H9 (cell line): ENCODE results near the gene STK32B. TPM values are rescaled to one million over a fixed set of nuclear protein-coding genes. Genes with fewer than 3 reads are reported as not detected.

Source experiments
- DNase-seq: peaks from one replicate; pipeline ENCODE4 v3.0.0-alpha.2; 2017
- H2AFZ ChIP-seq: one replicate; pipeline ENCODE4 v1.6.1; 2013; ENCODE audit warnings: mild to moderate bottlenecking, low read length, control low read depth, moderate library complexity
- H2AK5ac ChIP-seq: 2 replicates; pipeline ENCODE4 v1.6.1; 2013; ENCODE audit warnings: low read length, control low read depth, mixed read lengths; ENCODE audit not compliant: insufficient read length
- H2BK120ac ChIP-seq: one replicate; pipeline ENCODE4 v1.6.1; 2013; ENCODE audit warnings: low read depth, mild to moderate bottlenecking, low read length, control low read depth, inconsistent platforms; ENCODE audit not compliant: poor library complexity, severe bottlenecking
- H2BK12ac ChIP-seq: 2 replicates; pipeline ENCODE4 v1.6.1; 2013; ENCODE audit warnings: low read length, control low read depth, mixed read lengths, low read depth; ENCODE audit not compliant: insufficient read length
- H2BK15ac ChIP-seq: 2 replicates; pipeline ENCODE4 v1.6.1; 2013; ENCODE audit warnings: low read depth, low read length, control low read depth
- H2BK20ac ChIP-seq: one replicate; pipeline ENCODE4 v1.6.1; 2013; ENCODE audit warnings: low read depth, mild to moderate bottlenecking, low read length, control low read depth, inconsistent platforms; ENCODE audit not compliant: poor library complexity, severe bottlenecking
- H2BK5ac ChIP-seq: 2 replicates; pipeline ENCODE4 v1.6.1; 2013; ENCODE audit warnings: low read length, control low read depth, mixed read lengths; ENCODE audit not compliant: insufficient read length
- H3K14ac ChIP-seq: 2 replicates; pipeline ENCODE4 v1.6.1; 2013; ENCODE audit warnings: low read length, control low read depth; ENCODE audit not compliant: insufficient read depth
- H3K18ac ChIP-seq: 2 replicates; pipeline ENCODE4 v1.6.1; 2013; ENCODE audit warnings: low read depth, mild to moderate bottlenecking, mixed read lengths, low read length, control low read depth; ENCODE audit not compliant: insufficient read length
- H3K23ac ChIP-seq: 2 replicates; pipeline ENCODE4 v1.6.1; 2013; ENCODE audit warnings: low read length, control low read depth, mixed read lengths, low read depth; ENCODE audit not compliant: insufficient read length
- H3K23me2 ChIP-seq: 2 replicates; pipeline ENCODE4 v1.6.1; 2013; ENCODE audit warnings: low read depth, mild to moderate bottlenecking, mixed read lengths, low read length, control low read depth; ENCODE audit not compliant: insufficient read length, poor library complexity, severe bottlenecking
- H3K27ac ChIP-seq: 2 replicates; pipeline ENCODE4 v1.5.1; 2013; ENCODE audit warnings: low read length, control low read depth, mixed read lengths, low read depth; ENCODE audit not compliant: insufficient read length
- H3K27me3 ChIP-seq: 2 replicates; pipeline ENCODE4 v1.6.1; 2013; ENCODE audit warnings: low read length, control low read depth, inconsistent platforms; ENCODE audit not compliant: insufficient read depth
- H3K4ac ChIP-seq: 2 replicates; pipeline ENCODE4 v1.6.1; 2013; ENCODE audit warnings: low read depth, mild to moderate bottlenecking, control low read depth, inconsistent platforms, low read length, moderate library complexity
- H3K4me1 ChIP-seq: 2 replicates; pipeline ENCODE4 v1.6.1; 2013; ENCODE audit warnings: low read length, control low read depth, inconsistent platforms; ENCODE audit not compliant: insufficient read depth
- H3K4me2 ChIP-seq: 2 replicates; pipeline ENCODE4 v1.6.1; 2013; ENCODE audit warnings: low read length, control low read depth, mixed read lengths; ENCODE audit not compliant: insufficient read length, insufficient read depth
- H3K56ac ChIP-seq: 2 replicates; pipeline ENCODE4 v1.6.1; 2013; ENCODE audit warnings: low read depth, mild to moderate bottlenecking, mixed read lengths, low read length, control low read depth; ENCODE audit not compliant: insufficient read length
- H3K79me1 ChIP-seq: 2 replicates; pipeline ENCODE4 v1.6.1; 2013; ENCODE audit warnings: low read depth, mild to moderate bottlenecking, moderate library complexity, low read length, control low read depth, inconsistent platforms; ENCODE audit not compliant: insufficient read depth, poor library complexity, severe bottlenecking
- H3K79me2 ChIP-seq: 2 replicates; pipeline ENCODE4 v1.6.1; 2013; ENCODE audit warnings: low read length, control low read depth, inconsistent platforms; ENCODE audit not compliant: insufficient read depth
- H3K9ac ChIP-seq: 2 replicates; pipeline ENCODE4 v1.6.1; 2013; ENCODE audit warnings: low read length, control low read depth, mixed read lengths; ENCODE audit not compliant: insufficient read length; ENCODE audit errors: extremely low read depth
- H3K9me3 ChIP-seq: one replicate; pipeline ENCODE4 v1.6.1; 2013; ENCODE audit warnings: low read depth, low read length, inconsistent platforms; ENCODE audit not compliant: control insufficient read depth
- H3T11ph ChIP-seq: one replicate; pipeline ENCODE4 v1.6.1; 2013; ENCODE audit warnings: mild to moderate bottlenecking, low read length, control low read depth, inconsistent platforms
- H4K20me1 ChIP-seq: one replicate; pipeline ENCODE4 v1.6.1; 2013; ENCODE audit not compliant: control insufficient read depth, insufficient read length, insufficient read depth
- H4K5ac ChIP-seq: 2 replicates; pipeline ENCODE4 v1.6.1; 2013; ENCODE audit warnings: low read depth, mild to moderate bottlenecking, mixed read lengths, low read length, control low read depth; ENCODE audit not compliant: insufficient read length
- H4K8ac ChIP-seq: replicated peaks from 2 replicates; pipeline ENCODE4 v1.6.1; 2013; ENCODE audit warnings: low read length, control low read depth, mixed read lengths, low read depth; ENCODE audit not compliant: insufficient read length
- H4K91ac ChIP-seq: 2 replicates; pipeline ENCODE4 v1.6.1; 2013; ENCODE audit warnings: low read depth, mild to moderate bottlenecking, moderate library complexity, mixed read lengths, low read length, control low read depth; ENCODE audit not compliant: insufficient read length
- H3K27ac Mint-ChIP-seq, 3 experiments: 2 replicates in 2 of 3; 3 replicates in 1 of 3; pipeline ENCODE4 v1.8.0; 2020 to 2021; ENCODE audit warnings: mixed read lengths in 3 of 3, mild to moderate bottlenecking in 1 of 3, moderate library complexity in 1 of 3
- H3K27me3 Mint-ChIP-seq: 2 replicates; pipeline ENCODE4 v1.8.0; 2021; ENCODE audit warnings: low read depth, mild to moderate bottlenecking, moderate library complexity, mixed read lengths
- H3K36me3 Mint-ChIP-seq, 3 experiments: 2 replicates in 2 of 3; 3 replicates in 1 of 3; pipeline ENCODE4 v1.8.0; 2020 to 2021; ENCODE audit warnings: low read depth in 3 of 3, mixed read lengths in 3 of 3; ENCODE audit not compliant: insufficient read depth in 1 of 3
- H3K4me1 Mint-ChIP-seq, 2 experiments: 2 replicates each; pipeline ENCODE4 v1.8.0; 2020; ENCODE audit warnings: mixed read lengths in 2 of 2
- H3K4me3 Mint-ChIP-seq, 2 experiments: 2 replicates in 1 of 2; 3 replicates in 1 of 2; pipeline ENCODE4 v1.8.0; 2020 to 2021; ENCODE audit warnings: mild to moderate bottlenecking in 2 of 2, mixed read lengths in 2 of 2, moderate library complexity in 1 of 2
- H3K9me3 Mint-ChIP-seq, 2 experiments: 2 replicates in 1 of 2; 3 replicates in 1 of 2; pipeline ENCODE4 v1.8.0; 2020; ENCODE audit warnings: mild to moderate bottlenecking in 2 of 2, mixed read lengths in 2 of 2, moderate library complexity in 1 of 2
- CTCF ChIP-seq: fragments of 200-600 bp; sonication (generic); conservative IDR thresholded peaks from 3 replicates; pipeline ENCODE4 v1.8.0; 2021; ENCODE audit warnings: antibody characterized with exemption, mild to moderate bottlenecking
- WGBS: extraction: QIAGEN DNeasy Blood & Tissue Kit; methylation state at CpG from one replicate; pipeline ENCODE4 v1.1.7; 2013; ENCODE audit warnings: missing lambda C conversion rate, low lambda C conversion rate, mixed read lengths; ENCODE audit not compliant: insufficient read length; ENCODE audit errors: extremely low coverage; 5-methylcytosine and 5-hydroxymethylcytosine counted together
- total RNA-seq: library from RNA; stranded (reverse); gene quantifications from 2 replicates; pipeline ENCODE4 v1.2.1, GENCODE V29; 2021

STK32B gene
- total RNA-seq, 1 experiment from 2014 or later, result 1.0 TPM

- no peaks in the 10 kb centered on the region for H3K9me3 ChIP-seq
- H3K14ac ChIP-seq, result no peak overlapping the region
- no peak overlapping the region; a peak in 1 of 7 replicates for H3K27ac Mint-ChIP-seq
- H3K79me1 ChIP-seq, result no peaks in the 10 kb centered on the region
- H3K56ac ChIP-seq, result no peak overlapping the region
- H3K9ac ChIP-seq, result no peak overlapping the region
- H4K8ac ChIP-seq, result no peak overlapping the region
- no peak overlapping the region for H3K23ac ChIP-seq
- H4K5ac ChIP-seq, result no peak overlapping the region
- no peak overlapping the region for H2BK12ac ChIP-seq
- DNase-seq, result peak; percentile 13
- no peak overlapping the region for H2BK20ac ChIP-seq
- H3K4ac ChIP-seq, result no peak overlapping the region
- H3K4me1 ChIP-seq, result no peaks in the 10 kb centered on the region
- H4K91ac ChIP-seq, result no peak overlapping the region
- no peak overlapping the region for H3K4me2 ChIP-seq
- no peak for TF ChIP-seq CTCF
- H2AK5ac ChIP-seq, result no peak overlapping the region
- no peak overlapping the region for H3K27ac ChIP-seq
- no peaks in the 10 kb centered on the region for H3K79me2 ChIP-seq
- no peak overlapping the region for H2BK5ac ChIP-seq
- no peaks in the 10 kb centered on the region for H3K27me3 ChIP-seq
- H3T11ph ChIP-seq, result no peak overlapping the region
- H3K4me1 Mint-ChIP-seq, result peaks cover 25 to 27% of the 10 kb centered on the region in 2 experiments
- no peaks in the 10 kb centered on the region for H3K23me2 ChIP-seq
- no peak overlapping the region for H3K18ac ChIP-seq
- WGBS, result no CpG with 5 or more reads among the region's 6 CpGs
- H3K4me3 Mint-ChIP-seq, result no peak overlapping the region
- no peak overlapping the region for H2AFZ ChIP-seq
- H3K36me3 Mint-ChIP-seq, result peaks cover 0 to 6% (median 0%) of the 10 kb centered on the region in 3 experiments; a peak in 2 of 7 replicates
- H2BK120ac ChIP-seq, result no peak overlapping the region
- H3K9me3 Mint-ChIP-seq, result peaks cover 0 to 6% of the 10 kb centered on the region in 2 experiments; a peak in 1 of 5 replicates
- H4K20me1 ChIP-seq, result peaks cover 2% of the 10 kb centered on the region
- H2BK15ac ChIP-seq, result no peak overlapping the region
- peaks cover 13% of the 10 kb centered on the region for H3K27me3 Mint-ChIP-seq
These were observed 111.7 kb downstream of the STK32B start for GRCh38 chr4:5162909-5163508.
